ENCODE data around the gene PTK7.

- TF ChIP-seq EZH2phosphoT487 (IDR thresholded peaks at IDR 0.05; ENCODE audit: low read depth) (no peak), CTCF (IDR thresholded peaks at IDR 0.05; ENCODE audit: low read depth, low read length) (no peak)
Observed at GRCh38 chr6:43176423-43176786, 100.3 kb downstream of the PTK7 start.
